K562 (cell line): ENCODE results near the gene FOXJ1. TPM values are rescaled to one million over a fixed set of nuclear protein-coding genes. Genes with fewer than 3 reads are reported as not detected.

ENCODE experiments used
- ADNP ChIP-seq: fragments of 200-800 bp; sonication (Bioruptor generic); IDR thresholded peaks from 2 replicates; pipeline ENCODE4 v1.6.1; 2016; ENCODE audit warnings: missing genetic modification characterization, missing compliant biosample characterization
- CCAR2 ChIP-seq: fragments of 200-400 bp; formaldehyde crosslinking; IDR thresholded peaks from 2 replicates; pipeline ENCODE4 v1.6.1; 2017; ENCODE audit warnings: mild to moderate bottlenecking, low read depth, low read length
- CTCFL ChIP-seq: IDR thresholded peaks from 2 replicates; pipeline ENCODE4 v1.6.1; 2011; ENCODE audit warnings: borderline replicate concordance, low read depth, mild to moderate bottlenecking, moderate library complexity, low read length; ENCODE audit not compliant: insufficient read depth, poor library complexity, severe bottlenecking
- E2F8 ChIP-seq: fragments of 450-650 bp; IDR thresholded peaks from 2 replicates; pipeline ENCODE4 v1.7.1; 2018; ENCODE audit warnings: mild to moderate bottlenecking, low read depth; ENCODE audit not compliant: partially characterized antibody
- EWSR1 ChIP-seq: fragments of 450-650 bp; IDR thresholded peaks from 2 replicates; pipeline ENCODE4 v1.6.1; 2018; ENCODE audit warnings: borderline replicate concordance, mild to moderate bottlenecking, low read depth, moderate library complexity; ENCODE audit not compliant: partially characterized antibody
- HMG20B ChIP-seq: fragments of 250-450 bp; sonication (Bioruptor Pico); IDR thresholded peaks from 2 replicates; pipeline ENCODE4 v1.5.0; 2021; ENCODE audit warnings: mild to moderate bottlenecking
- HNRNPL ChIP-seq: fragments of 200-400 bp; formaldehyde crosslinking; IDR thresholded peaks from 2 replicates; pipeline ENCODE4 v1.6.1; 2017; ENCODE audit warnings: low read depth, mild to moderate bottlenecking, low read length
- MEIS2 ChIP-seq: fragments of 450-650 bp; IDR thresholded peaks from 2 replicates; pipeline ENCODE4 v1.6.1; 2014; ENCODE audit warnings: mild to moderate bottlenecking; ENCODE audit not compliant: partially characterized antibody
- MLX ChIP-seq, 2 experiments: fragments of 450-650 bp in 1 of 2; sonication (generic) in 1 of 2; formaldehyde crosslinking; conservative IDR thresholded peaks; 2 replicates each; pipeline versions ENCODE4 v1.4.0 to v1.8.1; 2020 to 2022; ENCODE audit warnings: mild to moderate bottlenecking in 1 of 2, missing genetic modification reagents in 1 of 2
- POLR3G ChIP-seq: IDR thresholded peaks from 2 replicates; pipeline ENCODE4 v1.6.1; 2011; ENCODE audit not compliant: insufficient read length, insufficient replicate concordance; ENCODE audit errors: extremely low read depth
- RBM17 ChIP-seq: fragments of 200-400 bp; formaldehyde crosslinking; IDR thresholded peaks from 2 replicates; pipeline ENCODE4 v1.6.1; 2017; ENCODE audit warnings: low read depth, mild to moderate bottlenecking, low read length, borderline replicate concordance
- RBM22 ChIP-seq: fragments of 200-400 bp; formaldehyde crosslinking; IDR thresholded peaks from 2 replicates; pipeline ENCODE4 v1.6.1; 2018; ENCODE audit warnings: low read length, low read depth; ENCODE audit not compliant: poor library complexity, severe bottlenecking
- SOX6 ChIP-seq: fragments of 450-650 bp; IDR thresholded peaks from 2 replicates; pipeline ENCODE4 v1.6.1; 2014; ENCODE audit warnings: mild to moderate bottlenecking
- STAT5A ChIP-seq: IDR thresholded peaks from 2 replicates; pipeline ENCODE4 v1.6.1; 2012; ENCODE audit warnings: low read length, inconsistent platforms, borderline replicate concordance
- TCFL5 ChIP-seq: fragments of 250-450 bp; sonication (Bioruptor Pico); conservative IDR thresholded peaks from 2 replicates; pipeline ENCODE4 v1.6.1; 2021; ENCODE audit warnings: mild to moderate bottlenecking, moderate library complexity, matching md5 sums
- TFAP4 ChIP-seq: sonication (generic); formaldehyde crosslinking; IDR thresholded peaks from 2 replicates; pipeline ENCODE4 v1.8.0; 2022; ENCODE audit warnings: missing genetic modification reagents, mild to moderate bottlenecking, moderate library complexity, borderline replicate concordance
- TFE3 ChIP-seq: fragments of 450-650 bp; formaldehyde crosslinking; IDR thresholded peaks from 2 replicates; pipeline ENCODE4 v1.4.0; 2020; ENCODE audit warnings: mild to moderate bottlenecking, mixed read lengths
- XRCC4 ChIP-seq: IDR thresholded peaks from one replicate; pipeline ENCODE4 v1.6.1; 2011; ENCODE audit not compliant: insufficient read depth, insufficient read length; ENCODE audit errors: extremely low read depth
- polyA plus RNA-seq, 8 experiments: library from polyadenylated mRNA; depleted of rRNA in 4 of 8; stranded (reverse) in 5 of 8; unstranded in 3 of 8; fragments of >200 nt; fragmentation: Nextera tagmentation in 2 of 8; fragmentation: Illumina TruSeq in 1 of 8; extraction: Ambion mirVana in 2 of 8; extraction: Trizol in 1 of 8; gene quantifications; 2 replicates each; pipeline versions ENCODE4 v1.2.1 to v1.2.3, GENCODE V29; 2011 to 2014; ENCODE audit warnings: inconsistent platforms in 1 of 8, missing spikeins in 1 of 8
- total RNA-seq, 7 experiments: library from RNA; depleted of rRNA in 6 of 7; stranded (reverse); fragments of >200 nt in 6 of 7; fragmentation: Illumina TruSeq in 2 of 7; extraction: Trizol in 2 of 7; gene quantifications; 2 replicates each; pipeline versions ENCODE4 v1.2.1 to v1.2.3, GENCODE V29; 2011 to 2021; ENCODE audit warnings: low replicate concordance in 1 of 7

Gene FOXJ1
- total and polyA plus RNA-seq, 9 of the 15 experiments (the other 6 are each of a cell fraction or from before 2014, with no cell fraction given) = 0.07 TPM; not detected in 8

GRCh38 chr17:76182016-76182764, 41.1 kb upstream of the FOXJ1 start (continued):
- TF ChIP-seq EWSR1 = no peak
- TF ChIP-seq HNRNPL = no peak
- no peak for TF ChIP-seq RBM17
- TF ChIP-seq POLR3G = no peak
- peak; percentile 78; the same call in 1 of the 2 replicates for TF ChIP-seq TFAP4
- no peak for TF ChIP-seq RBM22
- TF ChIP-seq STAT5A = no peak
- TF ChIP-seq TCFL5 = no peak
- TF ChIP-seq MLX (CRISPR knock-in tag; conservative IDR thresholded peaks at IDR 0.05) = no peak
- no peak for TF ChIP-seq ADNP (tag)
- no peak for TF ChIP-seq CTCFL
- TF ChIP-seq SOX6 = peak; percentile 67
- TF ChIP-seq HMG20B = no peak
- no peak for TF ChIP-seq XRCC4
- no peak for TF ChIP-seq TFE3 (CRISPR knock-in tag)
- peak; percentile 25 for TF ChIP-seq MEIS2
- TF ChIP-seq E2F8 = no peak
- TF ChIP-seq CCAR2 = no peak
